Lung (tissue), 12 donors: ENCODE results near the gene DOCK2. TPM values are rescaled to one million over a fixed set of nuclear protein-coding genes. Genes with fewer than 3 reads are reported as not detected.
A peak's percentile ranks its signal among the peaks of the same experiment; 100 is the strongest.

Experiments
- ATAC-seq: fragments of 200-7000 bp; cut with Tn5 transposase; one replicate; pipeline ENCODE4 v1.9.1; 2020; ENCODE audit warnings: moderate number of reproducible peaks; ENCODE audit not compliant: insufficient read depth, low FRiP score
- DNase-seq, 3 donors: peaks; one replicate each; pipeline ENCODE4 v3.0.0-alpha.2; 2013 to 2017
- H3K27ac ChIP-seq, 2 donors: one replicate each; pipeline ENCODE4 v1.5.1; 2013; ENCODE audit warnings: mild to moderate bottlenecking in 2 of 2, moderate library complexity in 2 of 2, control low read depth in 1 of 2, inconsistent platforms in 1 of 2, low read depth in 1 of 2, low read length in 1 of 2
- H3K27me3 ChIP-seq, 3 donors: one replicate each; pipeline ENCODE4 v1.5.1; 2013; ENCODE audit warnings: low read length in 2 of 3; ENCODE audit not compliant: control insufficient read depth in 3 of 3, insufficient read depth in 3 of 3
- H3K36me3 ChIP-seq, 4 donors: one replicate each; pipeline ENCODE4 v1.5.1; 2013; ENCODE audit warnings: low read length in 4 of 4, mild to moderate bottlenecking in 1 of 4, moderate library complexity in 1 of 4; ENCODE audit not compliant: control insufficient read depth in 4 of 4, insufficient read depth in 4 of 4
- H3K4me1 ChIP-seq, 5 donors: one replicate each; pipeline ENCODE4 v1.5.1; 2013; ENCODE audit warnings: low read length in 5 of 5, mild to moderate bottlenecking in 2 of 5, moderate library complexity in 1 of 5; ENCODE audit not compliant: control insufficient read depth in 5 of 5, insufficient read depth in 5 of 5
- H3K4me3 ChIP-seq: one replicate; pipeline ENCODE4 v1.5.1; 2013; ENCODE audit warnings: mild to moderate bottlenecking, control low read depth, moderate library complexity
- H3K9ac ChIP-seq, 2 donors: one replicate each; pipeline ENCODE4 v1.5.1; 2013; ENCODE audit warnings: low read length in 2 of 2, control low read depth in 1 of 2; ENCODE audit not compliant: insufficient read depth in 1 of 2
- H3K9me3 ChIP-seq, 4 donors: one replicate each; pipeline ENCODE4 v1.5.1; 2013; ENCODE audit warnings: low read length in 3 of 4, mild to moderate bottlenecking in 1 of 4, moderate library complexity in 1 of 4; ENCODE audit not compliant: control insufficient read depth in 4 of 4, insufficient read depth in 3 of 4
- CTCF ChIP-seq: IDR thresholded peaks from 2 replicates; pipeline ENCODE4 v1.5.1; 2012; ENCODE audit warnings: mild to moderate bottlenecking; ENCODE audit errors: control extremely low read depth, extremely low read depth
- WGBS, 2 donors: extraction: QIAGEN DNeasy Blood & Tissue Kit; methylation state at CpG; one replicate each; pipeline ENCODE4 v1.1.7; 2013; 5-methylcytosine and 5-hydroxymethylcytosine counted together
- polyA plus RNA-seq, 2 donors: library from polyadenylated mRNA; stranded (reverse); fragments of 200-250 nt; gene quantifications; one replicate each; pipeline ENCODE4 v1.2.1, GENCODE V29; 2013
- total RNA-seq, 2 donors: library from RNA; depleted of rRNA in 1 of 2; stranded (reverse); fragments of >200 nt in 1 of 2; gene quantifications; one replicate each; pipeline ENCODE4 v1.2.1, GENCODE V29; 2014 to 2021
- donor health status: control.
- donor health status: control.
- donor health status: Bipolar disorder and iron deficiency.
- donor health status: healthy.
- donor health status: DM: yes; HTN: yes; CAD: no.

DOCK2 gene
- total and polyA plus RNA-seq, 4 donors, result 9.6 to 66.6 (median 43.4) TPM

DNA sequence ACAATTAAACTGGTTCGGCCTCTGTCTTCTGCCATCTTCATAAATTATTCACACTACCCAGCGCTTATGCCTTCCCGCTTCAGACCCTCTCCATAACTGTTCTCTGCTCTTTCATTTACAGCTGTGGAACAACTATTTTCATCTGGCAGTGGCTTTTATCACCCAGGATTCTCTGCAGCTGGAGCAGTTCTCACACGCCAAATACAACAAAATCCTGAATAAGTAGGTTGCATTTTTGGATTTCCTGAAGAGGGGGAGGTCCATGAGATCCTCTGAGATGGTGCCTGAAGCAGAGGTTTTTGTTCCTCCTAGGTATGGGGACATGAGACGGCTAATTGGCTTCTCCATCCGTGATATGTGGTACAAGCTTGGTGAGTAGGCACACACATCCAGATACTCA, 371.3 kb downstream of the DOCK2 start:
- TF ChIP-seq CTCF, result no peak
- 86 to 89% methylated on average over 6 of the region's 6 CpGs for WGBS, 2 donors
- H3K4me3 ChIP-seq, result no peak overlapping the region
- ATAC-seq (no peak), DNase-seq (peak in 1 of 3 donors; percentile 8)
- peaks cover 0 to 2% (median 0%) of the 10 kb centered on the region in 3 donors for H3K27me3 ChIP-seq
- no peak overlapping the region for H3K27ac ChIP-seq
- H3K9ac ChIP-seq, result no peak overlapping the region
- H3K4me1 ChIP-seq, result peaks cover 0 to 4% (median 0%) of the 10 kb centered on the region in 5 donors
- no peaks in the 10 kb centered on the region for H3K36me3 ChIP-seq
- peaks cover 0 to 3% (median under 1%) of the 10 kb centered on the region in 4 donors for H3K9me3 ChIP-seq

DNA sequence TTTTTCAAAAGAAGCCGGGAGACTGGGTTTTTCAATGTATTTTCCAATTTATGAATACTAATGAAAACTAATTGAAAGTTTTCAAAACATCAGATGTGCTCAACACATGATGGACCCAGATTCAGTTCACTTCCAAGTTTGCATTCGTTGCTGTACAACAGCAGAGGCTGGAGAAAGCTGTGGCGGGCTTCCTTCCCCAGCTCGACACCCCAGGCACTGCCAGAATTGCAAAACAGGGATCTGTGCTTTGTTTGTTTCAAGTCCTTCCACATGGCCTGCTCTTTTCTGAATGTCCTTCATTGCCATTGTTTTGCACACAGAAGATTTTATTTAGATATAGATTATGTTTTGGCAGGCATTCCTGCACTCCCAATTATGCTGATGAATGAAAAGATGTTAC, 373.5 kb downstream of the DOCK2 start:
- H3K36me3 ChIP-seq, result no peaks in the 10 kb centered on the region
- H3K27ac ChIP-seq, result no peak overlapping the region
- H3K4me1 ChIP-seq, result peaks cover 0 to 13% (median 0%) of the 10 kb centered on the region in 5 donors
- no peak for TF ChIP-seq CTCF
- peaks cover 0 to 3% (median 3%) of the 10 kb centered on the region in 4 donors for H3K9me3 ChIP-seq
- H3K4me3 ChIP-seq, result no peak overlapping the region
- ATAC-seq, result no peak
- DNase-seq, result peak; percentile 26 to 68 (median 37)
- WGBS, 2 donors, result 62 to 73% methylated on average over 4 of the region's 4 CpGs
- H3K9ac ChIP-seq, result no peak overlapping the region
- no peaks in the 10 kb centered on the region for H3K27me3 ChIP-seq

- ATAC-seq, result no peak
- no peak for TF ChIP-seq CTCF
- WGBS, 2 donors, result 86 to 92% methylated on average over 2 of the region's 2 CpGs
- peaks cover 0 to 3% (median 3%) of the 10 kb centered on the region in 4 donors for H3K9me3 ChIP-seq
- H3K27me3 ChIP-seq, result peaks cover 0 to 3% (median 0%) of the 10 kb centered on the region in 3 donors
- H3K4me3 ChIP-seq, result no peak overlapping the region
- H3K36me3 ChIP-seq, result no peaks in the 10 kb centered on the region
- H3K27ac ChIP-seq, result no peak overlapping the region
- peaks cover 0 to 13% (median 0%) of the 10 kb centered on the region in 5 donors for H3K4me1 ChIP-seq
- DNase-seq, result no peak
- no peak overlapping the region for H3K9ac ChIP-seq
Measured at GRCh38 chr5:170011751-170012150, 374.7 kb downstream of the DOCK2 start.

GRCh38 chr5:170012622-170013021, 375.5 kb downstream of the DOCK2 start:
- no peak overlapping the region for H3K4me3 ChIP-seq
- peaks cover 0 to 3% (median 0%) of the 10 kb centered on the region in 3 donors for H3K27me3 ChIP-seq
- DNase-seq (no peak), ATAC-seq (no peak)
- peaks cover 0 to 4% (median 3%) of the 10 kb centered on the region in 4 donors for H3K9me3 ChIP-seq
- no peaks in the 10 kb centered on the region for H3K36me3 ChIP-seq
- H3K4me1 ChIP-seq, result peaks cover 0 to 13% (median 0%) of the 10 kb centered on the region in 5 donors
- no peak overlapping the region for H3K9ac ChIP-seq
- TF ChIP-seq CTCF, result no peak
- WGBS, 2 donors, result 74 to 84% methylated on average over 11 of the region's 11 CpGs
- no peak overlapping the region for H3K27ac ChIP-seq
